Ishikawa (cell line): Measurements from ENCODE around the gene PSMD11.

Experiments
- CREB1 ChIP-seq: IDR thresholded peaks from 2 replicates; pipeline ENCODE4 v1.6.1; 2012; ENCODE audit warnings: low read depth
- EGR1 ChIP-seq: IDR thresholded peaks from 2 replicates; pipeline ENCODE4 v1.6.1; 2012
- EP300 ChIP-seq: IDR thresholded peaks from 2 replicates; pipeline ENCODE4 v1.6.1; 2012; ENCODE audit warnings: borderline replicate concordance
- FOXM1 ChIP-seq: IDR thresholded peaks from 2 replicates; pipeline ENCODE4 v1.6.1; 2012; ENCODE audit warnings: low read depth, borderline replicate concordance
- RAD21 ChIP-seq: IDR thresholded peaks from 2 replicates; pipeline ENCODE4 v1.6.1; 2012; ENCODE audit warnings: low read depth
- TAF1 ChIP-seq: IDR thresholded peaks from 2 replicates; pipeline ENCODE4 v1.6.1; 2012; ENCODE audit warnings: low read depth, mild to moderate bottlenecking
- TEAD4 ChIP-seq: IDR thresholded peaks from 2 replicates; pipeline ENCODE4 v1.6.1; 2012
- YY1 ChIP-seq: IDR thresholded peaks from 2 replicates; pipeline ENCODE4 v1.6.1; 2012; ENCODE audit warnings: low read depth
- TF ChIP-seq, protein P1 (sequence below): IDR thresholded peaks from 2 replicates; pipeline ENCODE4 v1.6.1; 2012; ENCODE audit warnings: low read depth, mild to moderate bottlenecking
- TF ChIP-seq, protein P2 (sequence below): IDR thresholded peaks from 2 replicates; pipeline ENCODE4 v1.6.1; 2012
- TF ChIP-seq, protein P3 (sequence below): IDR thresholded peaks from 2 replicates; pipeline ENCODE4 v1.6.1; 2012

DNA sequence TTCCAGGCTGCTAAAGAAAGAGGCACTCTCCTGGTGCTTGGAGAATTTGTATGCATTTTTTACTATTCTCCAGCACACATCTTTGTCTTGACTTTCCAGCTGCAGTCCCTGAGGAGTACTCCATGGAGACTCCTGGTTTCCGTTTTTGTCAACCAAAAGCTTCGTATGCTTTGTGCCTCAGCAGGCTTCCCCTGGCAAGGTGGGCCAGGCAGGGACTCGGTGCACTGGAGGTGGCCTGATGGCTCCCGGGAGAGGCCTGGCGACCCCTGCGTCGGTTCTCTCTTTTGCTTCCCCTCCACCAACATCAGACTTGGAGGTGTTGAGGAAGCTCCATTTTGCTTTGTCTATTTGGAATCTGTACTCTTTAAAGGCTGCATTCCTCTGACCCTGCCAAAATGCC, 66.2 kb downstream of the PSMD11 start:
- TF ChIP-seq FOXM1 (no peak), EP300 (no peak), RAD21 (no peak), TEAD4 (no peak), YY1 (no peak), EGR1 (no peak), TAF1 (no peak), CREB1 (no peak)
- TF ChIP-seq, protein P1, sequence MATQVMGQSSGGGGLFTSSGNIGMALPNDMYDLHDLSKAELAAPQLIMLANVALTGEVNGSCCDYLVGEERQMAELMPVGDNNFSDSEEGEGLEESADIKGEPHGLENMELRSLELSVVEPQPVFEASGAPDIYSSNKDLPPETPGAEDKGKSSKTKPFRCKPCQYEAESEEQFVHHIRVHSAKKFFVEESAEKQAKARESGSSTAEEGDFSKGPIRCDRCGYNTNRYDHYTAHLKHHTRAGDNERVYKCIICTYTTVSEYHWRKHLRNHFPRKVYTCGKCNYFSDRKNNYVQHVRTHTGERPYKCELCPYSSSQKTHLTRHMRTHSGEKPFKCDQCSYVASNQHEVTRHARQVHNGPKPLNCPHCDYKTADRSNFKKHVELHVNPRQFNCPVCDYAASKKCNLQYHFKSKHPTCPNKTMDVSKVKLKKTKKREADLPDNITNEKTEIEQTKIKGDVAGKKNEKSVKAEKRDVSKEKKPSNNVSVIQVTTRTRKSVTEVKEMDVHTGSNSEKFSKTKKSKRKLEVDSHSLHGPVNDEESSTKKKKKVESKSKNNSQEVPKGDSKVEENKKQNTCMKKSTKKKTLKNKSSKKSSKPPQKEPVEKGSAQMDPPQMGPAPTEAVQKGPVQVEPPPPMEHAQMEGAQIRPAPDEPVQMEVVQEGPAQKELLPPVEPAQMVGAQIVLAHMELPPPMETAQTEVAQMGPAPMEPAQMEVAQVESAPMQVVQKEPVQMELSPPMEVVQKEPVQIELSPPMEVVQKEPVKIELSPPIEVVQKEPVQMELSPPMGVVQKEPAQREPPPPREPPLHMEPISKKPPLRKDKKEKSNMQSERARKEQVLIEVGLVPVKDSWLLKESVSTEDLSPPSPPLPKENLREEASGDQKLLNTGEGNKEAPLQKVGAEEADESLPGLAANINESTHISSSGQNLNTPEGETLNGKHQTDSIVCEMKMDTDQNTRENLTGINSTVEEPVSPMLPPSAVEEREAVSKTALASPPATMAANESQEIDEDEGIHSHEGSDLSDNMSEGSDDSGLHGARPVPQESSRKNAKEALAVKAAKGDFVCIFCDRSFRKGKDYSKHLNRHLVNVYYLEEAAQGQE, result no peak
- TF ChIP-seq, protein P2, sequence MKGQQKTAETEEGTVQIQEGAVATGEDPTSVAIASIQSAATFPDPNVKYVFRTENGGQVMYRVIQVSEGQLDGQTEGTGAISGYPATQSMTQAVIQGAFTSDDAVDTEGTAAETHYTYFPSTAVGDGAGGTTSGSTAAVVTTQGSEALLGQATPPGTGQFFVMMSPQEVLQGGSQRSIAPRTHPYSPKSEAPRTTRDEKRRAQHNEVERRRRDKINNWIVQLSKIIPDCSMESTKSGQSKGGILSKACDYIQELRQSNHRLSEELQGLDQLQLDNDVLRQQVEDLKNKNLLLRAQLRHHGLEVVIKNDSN, result no peak
- TF ChIP-seq, protein P3, sequence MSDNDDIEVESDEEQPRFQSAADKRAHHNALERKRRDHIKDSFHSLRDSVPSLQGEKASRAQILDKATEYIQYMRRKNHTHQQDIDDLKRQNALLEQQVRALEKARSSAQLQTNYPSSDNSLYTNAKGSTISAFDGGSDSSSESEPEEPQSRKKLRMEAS, result no peak
